ENCODE results near the gene WDPCP.
A peak's percentile ranks its signal among the peaks of the same experiment; 100 is the strongest.
"Not testable (repeated sequence)": the region's sequence is repeated elsewhere in the genome, so short reads cannot be mapped to it uniquely, and the experiment has no call there.

WDPCP gene

GRCh38 chr2:63589148-63589958 is 1.1 kb upstream of the WDPCP start:
- DNase-seq = peak; percentile 59 to 70

DNA sequence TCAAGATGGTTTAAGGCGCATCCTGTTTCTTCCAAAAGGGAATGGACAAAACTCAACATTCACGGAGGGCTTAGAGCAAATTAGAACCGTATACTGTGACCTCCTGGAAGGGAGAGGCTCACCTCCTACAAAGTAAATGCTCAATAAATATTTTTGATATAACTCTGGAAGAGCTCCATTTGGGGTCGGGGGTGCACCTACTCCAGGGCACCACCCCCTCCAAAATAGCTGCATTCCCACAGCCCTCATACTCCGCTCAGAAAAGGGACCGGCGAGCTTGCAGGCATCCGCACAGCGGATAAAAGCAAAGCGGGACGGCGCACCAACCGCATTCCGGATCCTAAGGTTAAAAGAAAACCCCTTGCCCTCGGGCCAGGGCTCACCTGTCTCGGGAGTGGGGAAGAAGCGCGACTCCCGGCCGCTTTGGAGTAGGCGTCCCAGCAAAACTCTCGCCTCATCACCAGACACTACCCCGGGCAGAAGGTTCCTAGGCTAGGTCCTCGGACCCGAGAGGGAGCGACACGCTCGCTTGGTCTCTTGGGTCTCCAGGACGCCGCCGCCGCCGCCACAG is 378 bp downstream of the WDPCP start:
- DNase-seq = no peak

GRCh38 chr2:63582873-63583272 is 5.4 kb downstream of the WDPCP start:
- no peak for DNase-seq

DNA sequence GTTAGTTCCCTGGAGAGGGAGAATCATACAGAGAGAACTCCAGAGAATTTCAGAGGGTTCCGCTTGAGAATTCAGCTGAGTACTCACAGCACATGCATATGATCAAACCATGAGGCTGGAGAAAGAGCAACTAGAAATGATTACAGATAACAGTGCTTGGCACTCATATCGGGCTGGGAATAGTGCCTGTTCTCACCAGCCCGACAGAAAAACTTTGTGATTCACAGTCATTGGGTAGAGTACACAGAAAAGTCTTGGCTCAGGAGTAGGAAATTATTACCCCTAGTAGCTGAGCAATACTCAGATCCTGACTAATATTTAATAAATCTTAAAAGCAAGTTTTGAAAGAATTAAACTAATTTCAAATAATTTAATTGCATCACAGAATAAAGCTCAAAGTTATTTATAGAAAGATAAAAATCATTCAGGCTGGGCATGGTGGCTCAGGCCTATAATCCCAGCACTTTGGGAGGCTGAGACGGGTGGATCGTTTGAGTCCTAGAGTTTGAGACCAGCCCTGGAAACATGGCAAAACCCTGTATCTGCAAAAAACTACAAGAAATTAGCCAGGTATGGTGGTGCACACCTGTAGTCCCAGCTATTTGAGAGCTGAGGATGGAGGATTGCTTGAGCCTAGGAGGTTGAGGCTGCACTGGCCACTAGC is 6.8 kb downstream of the WDPCP start:
- DNase-seq = no peak

DNA sequence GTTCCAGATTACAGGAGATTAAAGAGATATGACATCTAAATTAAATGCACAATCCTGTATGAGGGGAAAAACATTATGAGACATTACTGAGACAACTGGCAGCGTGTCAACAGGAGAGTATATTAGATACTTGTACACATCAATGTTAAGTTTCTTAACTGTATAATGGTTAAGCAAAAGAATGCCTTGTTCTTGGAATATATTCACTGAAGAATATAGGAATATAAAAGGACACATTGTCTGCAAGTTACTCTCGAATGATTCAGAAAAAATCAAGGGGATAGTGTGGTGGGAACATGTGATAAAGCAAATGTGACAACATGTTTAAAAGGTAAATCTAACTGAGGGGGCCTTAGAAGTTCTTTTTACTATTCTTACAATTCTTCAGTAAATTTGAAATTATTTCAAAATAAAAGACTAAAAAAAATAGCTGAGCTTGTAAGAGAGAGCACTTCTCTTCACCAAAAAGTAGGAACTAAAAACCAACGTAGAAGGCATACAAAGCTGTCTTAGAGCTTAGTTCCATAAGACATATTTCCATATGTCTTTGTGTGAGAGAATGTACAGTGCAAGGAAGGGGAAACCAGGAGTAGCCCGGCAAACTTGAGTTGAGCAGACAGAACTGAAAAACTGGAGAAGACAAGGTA is 7.5 kb downstream of the WDPCP start:
- no peak for DNase-seq

DNA sequence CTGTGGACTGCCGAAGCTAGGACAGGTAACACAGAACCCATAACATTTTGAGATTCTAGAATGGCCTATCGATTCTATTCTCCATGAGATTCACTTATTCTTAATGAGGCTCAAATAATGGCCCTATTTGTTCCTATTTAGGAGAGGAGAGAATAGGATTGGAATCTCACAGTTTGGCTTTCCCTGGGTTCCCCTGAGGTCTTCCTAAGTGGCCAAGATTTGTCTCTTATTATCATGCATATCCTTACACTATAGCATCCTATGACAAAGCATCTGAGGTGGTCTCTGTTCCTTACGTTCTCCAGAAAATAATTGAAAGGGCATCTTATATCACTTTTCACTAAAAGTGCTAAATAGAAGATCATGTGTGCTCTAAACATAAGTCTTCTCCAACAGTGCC is 9.5 kb downstream of the WDPCP start:
- DNase-seq = no peak

DNA sequence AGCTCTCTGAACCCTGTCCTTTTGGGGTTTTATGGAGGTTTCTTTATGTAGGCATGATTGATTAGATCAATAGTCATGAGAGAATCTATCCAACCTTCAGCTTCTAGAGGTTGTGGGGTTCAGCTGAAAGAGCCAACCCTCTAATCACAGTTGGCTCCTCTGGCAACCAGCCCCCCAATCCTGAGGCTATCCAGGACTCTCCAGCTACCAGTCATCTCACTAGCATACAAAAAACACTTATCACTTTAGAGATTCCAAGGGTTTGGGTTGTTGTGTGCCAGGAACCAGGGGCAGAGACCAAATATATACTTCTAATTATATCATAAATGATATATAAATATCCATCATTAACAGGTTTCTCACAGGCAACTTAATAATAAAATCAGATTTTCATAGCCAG is 11.7 kb downstream of the WDPCP start:
- DNase-seq = no peak

GRCh38 chr2:63573726-63574345 is 14.4 kb downstream of the WDPCP start:
- DNase-seq = not testable (repeated sequence)

DNA sequence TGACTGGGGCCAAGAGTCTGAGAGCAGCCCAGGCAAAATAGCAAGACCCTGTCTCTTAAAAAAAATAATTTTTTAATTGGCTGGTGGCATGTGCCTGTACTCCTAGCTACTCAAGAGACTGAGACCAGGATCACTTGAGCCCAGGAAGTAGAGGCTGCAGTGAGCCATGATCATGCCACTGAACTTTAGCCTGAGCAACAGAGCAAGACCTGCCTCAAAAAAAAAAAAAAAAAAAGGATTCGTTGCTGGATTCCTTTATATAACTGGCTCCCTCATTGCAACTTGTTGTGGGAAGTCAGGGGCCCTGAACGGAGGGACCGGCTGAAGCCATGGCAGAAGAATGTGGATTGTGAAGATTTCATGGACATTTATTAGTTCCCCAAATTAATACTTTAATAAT is 15.3 kb downstream of the WDPCP start:
- DNase-seq = not testable (repeated sequence)

DNA sequence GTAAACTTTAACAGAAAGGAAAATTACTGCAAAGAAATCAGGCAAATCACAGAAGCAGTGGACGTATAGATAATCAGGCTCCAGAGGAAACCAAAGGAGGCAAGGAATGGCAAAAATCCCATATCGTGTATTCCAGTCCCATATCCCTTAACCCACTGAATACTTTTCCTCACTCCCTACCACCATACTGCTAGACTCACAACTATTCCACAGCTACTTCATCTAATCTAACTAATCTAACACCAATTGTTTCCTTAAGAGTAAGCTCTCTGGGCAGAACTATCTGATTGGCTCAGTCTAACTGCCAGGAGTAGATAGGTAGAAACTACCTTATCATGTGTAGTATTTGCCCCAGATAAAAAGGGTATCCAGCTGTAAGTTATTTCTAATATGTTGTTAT is 16.3 kb downstream of the WDPCP start:
- no peak for DNase-seq

GRCh38 chr2:63571291-63571690 is 17.0 kb downstream of the WDPCP start:
- no peak for DNase-seq

- DNase-seq = no peak
Observed at GRCh38 chr2:63569740-63570139, 18.5 kb downstream of the WDPCP start.

- no peak for DNase-seq
Observed at GRCh38 chr2:63562751-63563150, 25.5 kb downstream of the WDPCP start.

DNA sequence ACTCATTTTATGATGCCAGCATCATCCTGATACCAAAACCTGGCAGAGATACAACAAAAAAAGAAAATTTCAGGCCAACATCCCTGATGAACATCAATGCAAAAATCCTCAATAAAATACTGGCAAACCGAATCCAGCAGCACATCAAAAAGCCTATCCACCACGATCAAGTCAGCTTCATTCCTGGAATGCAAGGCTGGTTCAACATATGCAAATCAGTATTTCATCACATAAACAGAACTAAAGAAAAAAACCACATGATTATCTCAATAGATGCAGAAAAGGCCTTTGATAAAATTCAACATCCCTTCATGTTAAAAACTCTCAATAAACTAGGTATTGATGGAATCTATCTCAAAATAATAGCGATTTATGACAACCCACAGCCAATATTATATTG is 29.4 kb downstream of the WDPCP start:
- DNase-seq = not testable (repeated sequence)

GRCh38 chr2:63557819-63558218 is 30.5 kb downstream of the WDPCP start:
- DNase-seq = not testable (repeated sequence)

- DNase-seq = peak in 1 of 2 experiments; percentile 14
Observed at GRCh38 chr2:63555931-63556330, 32.3 kb downstream of the WDPCP start.

DNA sequence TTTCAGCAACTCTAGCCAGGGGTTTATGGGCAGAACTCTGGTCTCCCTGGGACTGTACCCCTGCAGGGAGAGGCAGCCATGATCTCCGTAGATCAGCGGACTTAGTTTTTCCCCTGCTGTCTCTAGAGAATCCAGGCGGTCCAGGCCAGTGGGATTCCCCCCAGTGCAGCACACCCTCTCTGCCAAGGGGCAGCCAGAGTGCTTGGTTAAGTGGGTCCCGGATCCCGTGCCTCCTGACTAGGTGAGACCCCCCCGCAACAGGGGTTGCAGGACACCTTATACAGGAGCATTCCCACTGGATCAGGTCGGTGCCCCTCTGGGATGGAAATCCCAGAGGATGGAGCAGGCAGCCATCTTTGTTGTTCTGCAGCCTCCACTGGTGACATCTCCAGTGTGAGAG is 33.0 kb downstream of the WDPCP start:
- DNase-seq = no peak

DNA sequence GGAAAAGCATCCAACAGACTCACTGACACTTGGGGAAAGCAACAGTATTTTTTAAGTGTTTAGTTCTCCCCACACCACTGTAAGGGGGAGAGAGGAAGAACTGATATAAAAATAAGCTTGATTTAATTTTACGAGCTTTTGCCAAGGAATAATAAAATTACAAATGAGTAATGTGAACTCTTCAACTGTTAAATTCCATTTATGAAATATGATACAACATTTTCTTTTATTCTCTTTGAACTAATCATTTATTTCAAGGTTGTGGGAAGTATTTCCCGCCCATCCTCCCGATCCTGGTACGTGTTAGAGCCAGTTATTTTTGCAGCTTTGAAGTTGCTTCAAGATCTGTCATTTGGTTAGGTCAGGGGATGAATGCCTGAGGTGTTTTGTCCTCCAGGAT is 35.2 kb downstream of the WDPCP start:
- DNase-seq = no peak

DNA sequence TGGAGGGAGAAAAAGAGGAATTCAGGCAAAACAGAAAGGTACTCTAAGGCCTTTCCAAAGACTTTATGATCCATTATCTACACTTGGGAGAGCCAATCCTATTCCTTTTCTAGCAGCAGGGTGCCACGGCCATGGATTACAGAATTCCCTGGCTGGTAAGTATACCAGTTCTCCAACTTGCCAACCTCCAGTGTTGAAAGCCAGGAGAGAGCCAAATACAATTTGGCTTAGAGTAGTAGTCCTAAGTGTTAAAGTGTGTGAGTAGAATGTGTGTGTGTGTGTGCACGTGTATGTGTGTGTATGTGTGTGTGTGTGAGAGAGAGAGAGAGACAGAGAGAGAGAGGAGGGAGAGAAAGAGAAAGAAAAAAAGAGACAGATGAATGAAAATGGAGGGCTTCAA is 43.3 kb downstream of the WDPCP start:
- DNase-seq = no peak

DNA sequence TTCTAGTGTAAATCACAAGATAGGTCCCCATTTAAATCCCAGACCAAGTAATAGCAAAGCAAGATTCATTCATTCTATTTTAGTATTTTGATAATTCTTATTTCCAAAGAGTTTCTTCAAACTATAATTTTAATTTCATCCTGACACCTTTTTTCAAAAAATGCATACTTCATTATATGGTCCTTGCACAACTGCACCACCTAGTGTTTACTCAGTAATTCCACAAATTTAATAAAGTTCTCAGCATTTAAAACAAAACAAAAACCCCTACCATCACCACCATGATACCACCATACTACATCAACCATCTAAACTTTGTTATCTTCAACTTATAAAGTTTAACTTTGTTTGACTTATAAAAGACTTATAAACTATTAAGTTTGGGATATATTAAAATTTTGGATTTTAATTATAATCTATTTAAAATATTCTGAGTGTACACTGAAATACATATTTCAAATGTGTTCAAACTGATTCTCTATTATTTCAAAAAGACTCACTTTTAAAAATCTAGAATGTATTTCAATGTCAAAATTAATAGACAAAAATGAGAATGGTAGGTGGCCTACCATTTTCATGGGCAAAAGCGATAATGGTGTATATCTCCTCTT is 44.2 kb downstream of the WDPCP start:
- DNase-seq = peak in 1 of 2 experiments; percentile 23

DNA sequence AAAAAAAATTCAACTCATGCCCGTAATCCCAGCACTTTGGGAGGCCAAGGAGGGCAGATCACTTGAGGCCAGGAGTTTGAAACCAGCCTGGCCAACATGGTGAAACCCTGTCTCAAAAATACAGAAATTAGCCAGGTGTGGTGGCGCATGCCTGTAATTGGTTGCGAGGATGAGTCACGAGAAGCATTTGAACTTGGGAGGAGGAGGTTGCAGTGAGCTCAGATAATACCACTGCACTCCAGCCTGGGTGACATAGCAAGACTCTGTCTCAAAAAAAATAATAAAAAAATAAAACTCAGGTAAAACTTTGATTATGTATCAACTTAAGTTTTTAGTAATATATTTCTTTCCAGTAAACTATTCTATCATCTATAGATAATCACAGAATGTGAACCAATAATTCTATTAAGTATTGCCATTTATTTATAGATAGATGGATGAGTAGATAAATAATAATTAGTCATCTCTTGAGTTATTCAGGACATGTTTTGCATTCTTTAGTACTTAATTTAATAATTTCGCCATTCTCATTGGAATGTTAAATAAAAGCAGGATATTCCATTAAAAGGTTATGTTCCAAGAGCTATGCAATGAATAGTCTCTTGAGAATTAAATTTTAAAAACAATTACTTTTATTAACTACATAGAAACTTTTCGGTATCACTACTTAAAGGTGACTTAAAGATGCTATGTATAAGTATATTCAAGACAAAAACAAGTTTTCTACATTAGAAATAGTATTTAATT is 48.7 kb downstream of the WDPCP start:
- DNase-seq = no peak

GRCh38 chr2:63538390-63538789 is 49.9 kb downstream of the WDPCP start:
- no peak for DNase-seq
